Fibroblast of skin of abdomen (primary cell): Measurements from ENCODE around the gene FGF14.
"Not testable (repeated sequence)": the region's sequence is repeated elsewhere in the genome, so short reads cannot be mapped to it uniquely, and the experiment has no call there.

Source experiments
- DNase-seq: peaks from one replicate; pipeline ENCODE4 v3.0.0-alpha.2; 2013

The FGF14 gene

GRCh38 chr13:102033857-102034331, 368.0 kb downstream of the FGF14 start:
- no peak for DNase-seq

DNA sequence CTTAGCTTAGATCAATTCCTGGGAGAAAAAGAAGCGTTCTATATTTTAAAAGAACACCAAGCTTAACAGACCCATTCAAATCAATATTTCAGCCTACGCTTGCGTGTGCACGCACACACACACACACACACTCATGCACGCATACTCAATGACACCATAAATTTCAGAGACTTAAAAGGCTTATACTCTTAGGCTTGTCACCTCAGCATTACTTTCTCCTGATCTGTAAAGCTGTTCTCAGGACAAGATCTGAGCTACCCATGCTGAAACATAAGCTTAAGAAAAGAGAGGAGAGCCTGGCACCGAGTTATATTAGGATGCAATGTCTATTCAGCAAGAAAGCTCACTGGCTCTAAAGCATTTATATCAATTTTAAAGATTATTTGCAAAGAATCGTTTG, 368.5 kb downstream of the FGF14 start:
- DNase-seq, result no peak

DNA sequence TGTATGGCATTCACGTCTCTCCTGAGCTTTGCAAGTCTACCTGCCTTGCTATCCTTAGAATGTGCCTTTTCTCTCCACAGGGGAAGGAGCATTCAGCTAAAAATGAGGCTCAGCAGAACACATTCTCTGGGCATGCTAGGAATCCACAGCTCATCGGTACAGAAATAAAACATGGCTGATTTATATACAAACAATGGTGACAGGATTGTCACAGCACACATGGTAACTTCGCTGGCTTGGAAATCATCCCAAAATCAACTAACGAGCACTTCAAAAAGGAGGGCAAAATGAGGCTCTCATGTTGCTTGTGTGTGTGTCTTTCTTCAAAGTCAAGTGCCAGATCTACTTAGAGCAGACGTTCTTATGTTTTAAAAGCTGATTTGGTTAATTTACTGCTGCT, 373.0 kb downstream of the FGF14 start:
- no peak for DNase-seq

- no peak for DNase-seq
Observed at GRCh38 chr13:102028206-102028605, 373.6 kb downstream of the FGF14 start.

GRCh38 chr13:102021777-102022176, 380.1 kb downstream of the FGF14 start:
- DNase-seq, result no peak

DNA sequence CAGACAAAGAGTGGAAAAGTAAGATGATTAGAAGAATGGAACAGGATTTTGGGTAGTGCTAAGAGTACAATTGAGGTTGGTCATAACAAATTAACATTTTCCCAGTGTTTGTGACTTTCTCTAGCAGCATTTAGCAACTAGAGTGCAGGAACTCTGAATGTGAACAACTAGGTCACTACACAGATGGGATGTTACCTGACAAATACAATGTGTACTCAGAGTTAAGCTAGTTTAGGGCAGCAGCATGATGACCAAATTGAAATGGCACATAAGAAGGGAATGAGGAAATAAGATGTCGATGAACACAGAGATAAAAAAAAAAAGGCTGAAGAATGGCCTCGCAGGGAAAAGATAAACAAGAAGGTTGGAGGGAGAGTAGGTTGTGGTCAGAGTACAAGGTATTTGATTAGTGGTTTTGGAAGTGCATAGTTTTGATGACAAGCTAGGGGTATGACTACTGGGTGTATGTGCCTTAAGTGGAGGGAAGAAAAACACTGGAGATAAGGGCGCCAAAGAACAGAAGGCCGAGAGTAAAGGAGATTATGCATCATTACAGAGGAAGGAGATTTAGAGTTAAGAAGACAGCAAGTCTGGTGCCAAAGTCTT, 381.1 kb downstream of the FGF14 start:
- no peak for DNase-seq

- DNase-seq, result no peak
Observed at GRCh38 chr13:102018716-102019115, 383.1 kb downstream of the FGF14 start.

- DNase-seq, result no peak
Observed at GRCh38 chr13:102017248-102017647, 384.6 kb downstream of the FGF14 start.

DNA sequence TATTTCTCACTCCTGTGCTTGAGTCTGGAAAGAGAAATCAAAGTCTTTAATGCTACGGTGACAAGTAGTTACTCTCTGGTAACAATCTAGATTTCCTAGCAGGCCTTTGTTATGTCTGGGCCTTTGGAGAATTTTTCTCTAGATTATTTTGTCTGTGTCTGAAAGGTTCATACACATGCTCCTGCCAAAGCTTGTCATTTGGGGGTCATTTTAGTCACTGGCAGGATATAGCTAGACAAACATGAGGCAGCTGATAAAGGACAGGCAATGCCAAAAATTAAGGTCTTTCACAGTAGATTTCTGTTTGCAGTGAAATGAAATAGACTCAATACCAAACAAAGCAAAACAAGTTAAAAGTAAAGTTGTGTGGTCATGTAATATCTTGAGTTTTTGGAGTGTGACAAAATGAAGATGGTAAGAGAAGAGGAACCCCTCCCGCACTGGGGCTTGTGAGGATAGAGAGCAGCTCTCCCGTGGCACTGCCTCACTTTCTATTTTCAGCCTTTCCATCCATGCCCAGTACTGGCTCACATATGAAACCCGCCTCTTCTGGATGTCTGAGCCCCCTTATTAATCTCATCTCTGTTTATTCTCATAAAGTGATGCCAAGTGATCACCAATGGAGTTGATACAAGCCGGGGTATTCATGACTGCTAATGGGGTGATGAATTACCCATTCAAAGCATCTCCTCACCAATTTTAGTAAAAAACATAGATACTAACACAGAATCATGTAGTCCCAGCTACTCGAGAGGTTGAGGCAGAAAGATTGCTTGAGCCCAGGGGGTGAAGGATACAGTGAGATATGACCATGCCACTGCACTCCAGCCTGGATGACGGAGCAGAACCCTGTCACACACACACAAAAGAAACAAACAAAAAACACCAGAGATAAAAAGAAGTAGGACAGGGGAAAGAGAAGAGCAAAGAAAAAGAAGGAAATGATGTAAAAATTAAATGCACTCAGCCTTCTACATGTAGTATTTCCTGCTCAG, 389.3 kb downstream of the FGF14 start:
- DNase-seq, result no peak

- DNase-seq, result not testable (repeated sequence)
Observed at GRCh38 chr13:102011455-102011854, 390.4 kb downstream of the FGF14 start.

- DNase-seq, result no peak
Observed at GRCh38 chr13:102003848-102004570, 397.8 kb downstream of the FGF14 start.

DNA sequence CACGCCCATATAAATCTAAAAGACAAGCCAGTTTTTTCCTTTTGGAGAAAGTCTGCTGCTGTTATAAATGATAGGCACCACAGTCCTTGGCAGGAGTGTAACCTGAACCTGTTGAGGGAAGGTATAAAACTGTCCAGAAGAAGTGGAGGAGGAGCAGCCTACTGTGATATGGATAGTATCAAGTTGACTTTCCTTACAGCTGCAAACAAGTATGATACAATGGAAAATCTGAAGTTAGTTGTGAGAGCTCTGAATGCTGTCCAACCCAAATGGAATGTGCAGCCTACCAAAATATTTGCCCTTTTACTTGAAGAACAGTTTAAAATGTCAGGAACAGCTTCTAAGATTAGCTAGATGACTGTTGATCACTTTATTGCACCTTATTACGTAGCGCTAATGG, 399.6 kb downstream of the FGF14 start:
- no peak for DNase-seq

GRCh38 chr13:102000764-102001163, 401.1 kb downstream of the FGF14 start:
- no peak for DNase-seq

DNA sequence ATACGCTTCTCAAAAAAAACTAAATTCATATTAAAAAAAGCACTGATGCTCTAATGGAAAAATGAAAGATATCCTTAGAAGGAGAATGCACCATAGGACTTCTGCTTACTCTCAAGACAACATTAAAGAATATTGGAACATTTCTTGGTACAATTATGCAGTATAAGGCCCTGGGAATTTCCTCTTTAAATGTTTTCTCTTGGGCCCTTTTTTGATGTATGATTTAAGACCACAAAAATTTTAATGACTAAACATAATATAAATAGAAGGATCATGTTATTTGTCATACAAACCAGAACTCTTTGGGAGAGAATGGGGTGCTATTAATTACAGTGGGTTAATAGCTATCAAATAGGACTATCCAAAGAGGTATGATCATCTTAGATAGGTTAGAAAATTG, 403.7 kb downstream of the FGF14 start:
- DNase-seq, result no peak

DNA sequence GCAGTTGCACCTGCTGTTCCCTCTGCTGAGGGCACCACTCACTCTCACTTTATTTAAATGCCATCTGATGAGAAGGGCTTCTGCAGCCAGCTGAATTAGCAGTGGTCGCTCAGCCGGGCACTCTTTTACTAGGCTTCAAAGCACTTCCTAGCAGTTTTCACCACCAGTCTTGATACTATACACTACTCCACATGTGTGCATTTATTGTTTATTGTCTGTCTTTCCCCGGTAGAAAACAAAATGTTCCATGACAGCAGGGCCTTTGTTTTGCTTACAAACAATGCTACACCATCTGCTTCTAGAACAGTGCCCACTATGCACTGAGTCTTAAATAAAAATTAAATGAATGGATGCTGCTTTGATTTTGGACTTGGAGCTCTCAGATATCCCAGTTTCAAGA, 404.9 kb downstream of the FGF14 start:
- no peak for DNase-seq

GRCh38 chr13:101989798-101990350, 412.0 kb downstream of the FGF14 start:
- DNase-seq, result no peak

GRCh38 chr13:101988140-101988539, 413.7 kb downstream of the FGF14 start:
- no peak for DNase-seq

DNA sequence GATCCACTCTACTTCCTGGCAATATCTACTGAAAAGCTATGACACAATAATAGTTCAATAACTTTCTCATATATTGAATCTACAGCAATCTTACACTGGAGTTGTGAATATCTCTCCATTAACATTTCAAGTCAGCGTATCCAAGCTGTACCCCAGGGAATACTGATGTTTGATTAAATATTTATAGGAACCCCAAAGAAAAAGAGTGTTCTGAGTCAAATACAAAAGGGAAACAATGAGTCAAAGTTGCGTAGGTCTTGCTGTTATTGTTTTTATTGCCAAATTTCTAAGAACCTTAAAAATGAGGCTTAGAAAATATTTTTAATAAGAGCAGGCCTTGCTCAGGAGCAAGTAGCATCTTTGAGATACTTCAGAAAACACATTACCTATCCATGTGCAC, 415.5 kb downstream of the FGF14 start:
- no peak for DNase-seq

GRCh38 chr13:101985321-101985720, 416.5 kb downstream of the FGF14 start:
- DNase-seq, result no peak

- no peak for DNase-seq
Observed at GRCh38 chr13:101982903-101983302, 418.9 kb downstream of the FGF14 start.

GRCh38 chr13:101979825-101980224, 422.0 kb downstream of the FGF14 start:
- DNase-seq, result no peak

DNA sequence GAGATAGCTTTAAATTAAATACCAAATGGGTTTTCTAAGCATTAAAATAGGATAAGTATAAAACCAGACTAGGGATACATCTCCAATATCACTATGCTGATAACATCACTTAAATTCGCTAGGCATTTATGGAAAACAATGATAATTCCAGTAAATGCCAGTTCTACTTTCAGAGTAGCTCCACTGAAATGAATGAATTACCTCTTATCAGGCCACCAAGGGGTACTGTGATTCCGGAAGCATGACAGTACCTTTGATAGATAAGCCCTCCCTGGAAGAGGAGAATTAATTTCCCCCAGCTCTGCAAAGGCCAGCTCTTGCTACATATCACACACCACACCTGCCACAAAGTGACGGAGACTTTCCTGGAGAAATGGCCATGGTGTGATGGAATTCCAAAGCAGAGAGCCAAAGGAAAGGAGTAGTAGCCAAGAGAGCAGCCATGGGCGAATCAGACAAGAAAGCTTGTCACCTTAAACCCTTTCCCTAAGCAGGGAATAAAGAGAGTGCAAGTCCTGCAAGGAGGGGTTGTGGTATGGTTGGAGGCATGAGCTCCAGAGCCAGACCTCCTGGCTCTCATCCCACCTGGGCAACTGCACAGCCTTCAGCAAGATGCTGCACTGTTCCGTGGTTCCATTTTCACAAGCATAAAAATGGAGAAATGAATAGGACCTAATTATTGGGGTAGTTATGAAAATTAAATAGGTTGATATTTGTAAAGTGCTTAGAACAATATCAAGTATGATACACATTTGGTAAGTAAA, 423.1 kb downstream of the FGF14 start:
- no peak for DNase-seq
